Stomach (tissue), 9 donors: ENCODE results near the gene UNC5B. TPM values are rescaled to one million over a fixed set of nuclear protein-coding genes. Genes with fewer than 3 reads are reported as not detected.

ENCODE experiments used
- DNase-seq, 2 donors: peaks; one replicate each; pipeline versions ENCODE4 v3.0.0 to v3.0.0-alpha.2; 2013 to 2019
- H3K27ac ChIP-seq, 5 donors: fragments of 200-600 bp in 4 of 5; sonication (generic) in 4 of 5; one replicate each; pipeline ENCODE4 v1.5.1; 2013 to 2019; ENCODE audit warnings: mild to moderate bottlenecking in 1 of 5, moderate library complexity in 1 of 5
- H3K27me3 ChIP-seq, 3 donors: fragments of 200-600 bp; sonication (generic); one replicate each; pipeline ENCODE4 v1.5.1; 2017 to 2019; ENCODE audit warnings: mixed run types in 1 of 3
- H3K36me3 ChIP-seq, 4 donors: fragments of 200-600 bp; sonication (generic); 1 replicate in 3 of 4; 2 replicates in 1 of 4; pipeline ENCODE4 v1.5.1; 2016 to 2019
- H3K4me1 ChIP-seq, 4 donors: fragments of 200-600 bp; sonication (generic); one replicate each; pipeline ENCODE4 v1.5.1; 2016 to 2019
- H3K4me3 ChIP-seq, 4 donors: fragments of 200-600 bp; sonication (generic) in 3 of 4; one replicate each; pipeline ENCODE4 v1.5.1; 2016 to 2019; ENCODE audit warnings: mild to moderate bottlenecking in 1 of 4
- H3K9me3 ChIP-seq, 4 donors: fragments of 200-600 bp; sonication (generic); one replicate each; pipeline ENCODE4 v1.5.1; 2016 to 2019
- EP300 ChIP-seq: sonication (generic); formaldehyde crosslinking; IDR thresholded peaks from one replicate; pipeline ENCODE4 v1.6.1; 2017; ENCODE audit warnings: antibody characterized with exemption
- POLR2A ChIP-seq, 4 donors: fragments of 450-650 bp; IDR thresholded peaks; one replicate each; pipeline ENCODE4 v1.6.1; 2016; ENCODE audit warnings: antibody characterized with exemption in 4 of 4, control low read depth in 2 of 4, mild to moderate bottlenecking in 1 of 4, moderate library complexity in 1 of 4
- POLR2AphosphoS5 ChIP-seq, 3 donors: sonication (generic); formaldehyde crosslinking; IDR thresholded peaks; one replicate each; pipeline ENCODE4 v1.6.1; 2016; ENCODE audit warnings: antibody characterized with exemption in 3 of 3
- WGBS, 5 donors: extraction: QIAGEN DNeasy Blood & Tissue Kit in 3 of 5; methylation state at CpG; one replicate each; pipeline versions ENCODE4 v1.1.5 to v1.1.7; 2013 to 2018; 5-methylcytosine and 5-hydroxymethylcytosine counted together
- intact Hi-C: fragments of 100-400 bp; cut with DNase I; formaldehyde crosslinking; loops from one replicate; pipeline ENCODE4 v1.15.1; 2023; ENCODE audit warnings: low total_unique reads
- polyA plus RNA-seq, 3 donors: library from polyadenylated mRNA; stranded (reverse); fragments of 200-250 nt; gene quantifications; one replicate each; pipeline ENCODE4 v1.2.3, GENCODE V29; 2013
- total RNA-seq, 5 donors: library from RNA; depleted of rRNA; stranded (reverse); fragments of >200 nt; gene quantifications; one replicate each; pipeline versions ENCODE4 v1.1.0 to v1.2.3, GENCODE V29; 2014 to 2016
- TF ChIP-seq, protein P1 (sequence below), 7 experiments: fragments of 450-650 bp in 4 of 7; fragments of 200-600 bp in 3 of 7; sonication (generic) in 3 of 7; IDR thresholded peaks; one replicate each; pipeline ENCODE4 v1.5.1; 2016 to 2019; ENCODE audit warnings: antibody characterized with exemption in 7 of 7, control low read depth in 2 of 7, mild to moderate bottlenecking in 1 of 7
- donor health status: healthy with polysubstance abuse.
- donor health status: Bipolar disorder and iron deficiency.
- donor health status: healthy.

Gene UNC5B
- total and polyA plus RNA-seq, 8 donors: 1.4 to 42.9 (median 5.7) TPM

DNA sequence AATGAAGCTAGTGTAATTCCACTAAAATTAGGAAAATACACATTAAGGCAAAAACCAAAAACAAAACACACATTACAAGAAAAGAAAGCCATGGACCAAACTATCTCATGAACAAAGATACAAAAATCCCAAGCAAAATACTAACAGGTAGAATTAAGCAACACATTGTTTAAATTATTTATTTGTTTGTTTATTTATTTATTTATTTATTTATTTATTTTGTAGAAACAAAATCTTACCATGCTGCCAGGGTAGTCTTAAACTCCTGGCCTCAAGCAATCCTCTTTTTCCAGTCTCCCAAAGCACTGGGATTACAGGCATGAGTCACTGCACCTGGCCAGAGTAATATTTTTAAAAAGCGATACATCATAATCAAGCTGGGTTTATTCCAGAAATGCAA, 99.8 kb downstream of the UNC5B start:
- Histone ChIP-seq H3K4me1 (peaks cover 4 to 22% (median 13%) of the 10 kb centered on the region in 4 donors), H3K27me3 (no peaks in the 10 kb centered on the region), H3K4me3 (no peak overlapping the region), H3K27ac (peak overlapping the region in 1 of 5 donors; percentile 76), H3K36me3 (no peaks in the 10 kb centered on the region), H3K9me3 (no peaks in the 10 kb centered on the region)
- TF ChIP-seq, protein P1, sequence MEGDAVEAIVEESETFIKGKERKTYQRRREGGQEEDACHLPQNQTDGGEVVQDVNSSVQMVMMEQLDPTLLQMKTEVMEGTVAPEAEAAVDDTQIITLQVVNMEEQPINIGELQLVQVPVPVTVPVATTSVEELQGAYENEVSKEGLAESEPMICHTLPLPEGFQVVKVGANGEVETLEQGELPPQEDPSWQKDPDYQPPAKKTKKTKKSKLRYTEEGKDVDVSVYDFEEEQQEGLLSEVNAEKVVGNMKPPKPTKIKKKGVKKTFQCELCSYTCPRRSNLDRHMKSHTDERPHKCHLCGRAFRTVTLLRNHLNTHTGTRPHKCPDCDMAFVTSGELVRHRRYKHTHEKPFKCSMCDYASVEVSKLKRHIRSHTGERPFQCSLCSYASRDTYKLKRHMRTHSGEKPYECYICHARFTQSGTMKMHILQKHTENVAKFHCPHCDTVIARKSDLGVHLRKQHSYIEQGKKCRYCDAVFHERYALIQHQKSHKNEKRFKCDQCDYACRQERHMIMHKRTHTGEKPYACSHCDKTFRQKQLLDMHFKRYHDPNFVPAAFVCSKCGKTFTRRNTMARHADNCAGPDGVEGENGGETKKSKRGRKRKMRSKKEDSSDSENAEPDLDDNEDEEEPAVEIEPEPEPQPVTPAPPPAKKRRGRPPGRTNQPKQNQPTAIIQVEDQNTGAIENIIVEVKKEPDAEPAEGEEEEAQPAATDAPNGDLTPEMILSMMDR (IDR thresholded peaks at IDR 0.05): no peak
- TF ChIP-seq POLR2AphosphoS5 (IDR thresholded peaks at IDR 0.05) (no peak), POLR2A (IDR thresholded peaks at IDR 0.05) (no peak), EP300 (no peak)
- no peak for DNase-seq
- intact Hi-C loops: loop anchor here (5.0 kb wide), 1 partner anchor 260 kb away; no protein-coding TSS in a partner anchor
- 76 to 80% (median 78%) methylated on average over 1 of the region's 1 CpG for WGBS, 5 donors

DNA sequence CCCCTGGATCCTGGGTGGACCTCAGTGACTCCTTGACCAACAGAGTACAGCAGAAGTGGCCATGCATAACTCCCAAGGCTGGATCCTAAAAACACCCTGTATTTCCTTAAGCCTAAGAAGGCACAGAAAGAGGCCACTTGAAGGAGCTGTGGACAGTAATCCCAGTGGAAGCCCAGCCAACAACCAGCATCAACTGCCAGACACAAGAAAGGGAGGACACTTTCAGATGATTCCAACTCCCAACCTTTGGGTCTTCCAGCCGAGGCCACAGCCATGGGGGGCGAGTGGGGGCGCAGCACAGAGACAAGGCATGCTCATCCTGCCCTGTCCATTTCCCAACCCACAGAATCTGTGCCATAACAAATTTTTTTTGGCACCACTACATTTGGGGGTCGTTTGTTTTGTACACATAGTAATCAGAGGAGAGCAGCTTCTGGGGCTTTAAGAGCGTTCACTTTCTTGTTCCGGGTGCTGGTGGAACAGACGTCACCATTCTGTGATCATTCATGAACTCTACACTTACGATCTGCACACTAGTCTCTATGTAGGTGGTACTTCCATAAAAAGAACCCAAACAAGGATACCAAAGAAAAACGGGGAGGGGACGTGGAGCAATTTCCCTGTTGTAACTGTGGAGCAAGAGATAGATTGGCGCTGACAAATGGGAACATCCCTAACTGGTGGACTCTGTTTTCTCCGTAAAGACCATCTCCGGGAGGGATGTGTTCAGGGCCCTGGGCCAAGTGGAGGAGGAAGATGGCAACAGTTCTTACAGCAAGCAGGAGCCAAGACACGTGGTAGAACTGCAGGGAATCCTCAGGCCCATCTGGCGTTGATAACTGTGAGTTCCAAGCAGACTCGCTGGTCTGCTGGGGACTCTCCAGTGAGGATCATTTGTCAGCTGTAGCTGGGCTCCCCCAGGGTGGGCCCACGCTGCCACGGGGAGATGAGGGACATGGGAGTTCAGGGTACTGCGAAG, 100.7 kb downstream of the UNC5B start:
- intact Hi-C loops: loop anchor here (5.0 kb wide), 1 partner anchor 259 kb away; no protein-coding TSS in a partner anchor
- peaks cover 4 to 22% (median 13%) of the 10 kb centered on the region in 4 donors for H3K4me1 ChIP-seq
- H3K27ac ChIP-seq: peak overlapping the region in 4 of 5 donors; percentile 4 to 76 (median 32)
- TF ChIP-seq EP300 (no peak), POLR2AphosphoS5 (IDR thresholded peaks at IDR 0.05) (peak in 1 of 3 donors; percentile 21)
- no peak overlapping the region for H3K4me3 ChIP-seq
- WGBS, 5 donors: 42 to 55% (median 51%) methylated on average over 18 to 19 of the region's 19 CpGs
- no peaks in the 10 kb centered on the region for H3K9me3 ChIP-seq
- H3K27me3 ChIP-seq: no peaks in the 10 kb centered on the region
- no peaks in the 10 kb centered on the region for H3K36me3 ChIP-seq
- peak in 1 of 2 donors; percentile 91 for DNase-seq

DNA sequence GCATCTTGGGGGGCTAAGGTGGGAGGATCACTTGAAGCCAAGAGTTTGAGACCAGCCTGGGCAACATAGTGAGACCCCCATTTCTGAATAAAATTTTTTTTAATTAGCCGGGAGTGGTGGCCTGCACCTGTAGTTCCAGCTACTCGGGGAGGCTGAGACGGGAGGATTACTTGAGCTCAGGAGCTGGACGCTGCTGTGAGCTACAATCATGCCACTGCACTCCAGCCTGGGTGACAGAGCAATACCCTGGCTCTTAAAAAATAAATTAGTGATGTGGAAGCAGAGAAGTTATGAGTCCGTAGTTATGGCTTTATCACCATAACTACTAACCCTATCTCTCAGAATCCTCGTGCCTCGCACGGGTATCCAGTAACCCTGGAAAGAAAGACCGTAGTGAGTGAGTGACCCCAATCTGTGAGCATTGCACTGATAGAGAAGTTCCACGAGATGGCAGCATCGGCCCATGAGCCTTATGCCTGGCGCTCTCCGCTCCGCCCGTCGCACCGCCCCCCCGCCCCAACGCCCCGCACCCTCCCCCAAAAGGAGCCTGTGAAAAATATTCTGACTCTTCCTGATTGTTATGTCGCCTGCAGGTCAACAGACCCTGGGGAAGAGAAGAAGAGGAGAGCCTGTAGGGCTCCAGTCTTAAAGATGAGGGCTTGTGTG, 101.8 kb downstream of the UNC5B start:
- Histone ChIP-seq H3K9me3 (no peaks in the 10 kb centered on the region), H3K27me3 (no peaks in the 10 kb centered on the region), H3K36me3 (no peaks in the 10 kb centered on the region), H3K27ac (peak overlapping the region in 4 of 5 donors; percentile 4 to 76 (median 32)), H3K4me1 (peaks cover 4 to 28% (median 17%) of the 10 kb centered on the region in 4 donors), H3K4me3 (peak overlapping the region in 1 of 4 donors; percentile 15)
- peak; percentile 49 to 83 for DNase-seq
- no peak for TF ChIP-seq POLR2A (IDR thresholded peaks at IDR 0.05)
- TF ChIP-seq, protein P1 (IDR thresholded peaks at IDR 0.05): peak in 4 of 7 experiments; percentile 46 to 90 (median 74)
- intact Hi-C loops: loop anchor here (5.0 kb wide), 1 partner anchor 258 kb away; no protein-coding TSS in a partner anchor
- WGBS, 5 donors: 7 to 10% (median 9%) methylated on average over 16 to 21 of the region's 21 CpGs

DNA sequence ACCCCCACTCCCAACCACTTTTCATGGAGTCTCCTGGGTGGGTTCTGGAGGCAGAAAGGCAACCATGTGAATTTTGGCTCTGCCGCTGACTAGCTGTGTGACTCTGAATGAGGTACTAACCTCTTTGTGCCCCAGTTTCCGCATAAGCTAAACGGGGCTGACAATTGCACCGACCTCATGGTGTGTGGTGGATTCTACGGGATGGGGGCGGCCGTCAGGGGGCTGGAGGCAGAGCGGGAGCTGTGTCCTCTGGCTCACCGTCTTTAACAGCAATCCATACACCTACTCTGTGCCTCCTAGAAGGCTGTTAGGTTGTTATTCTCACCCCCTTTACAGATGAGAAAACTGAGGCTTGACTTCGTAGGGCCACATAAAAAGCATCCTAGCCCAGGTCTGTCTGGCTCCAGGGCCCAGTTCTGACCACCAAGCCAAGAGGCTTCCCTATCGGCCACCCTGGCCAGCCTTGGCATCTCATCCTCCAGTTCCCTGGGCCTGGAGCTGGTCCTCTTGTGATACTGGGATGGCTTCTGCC, 102.4 kb downstream of the UNC5B start:
- H3K9me3 ChIP-seq: no peaks in the 10 kb centered on the region
- peak overlapping the region in 1 of 4 donors; percentile 15 for H3K4me3 ChIP-seq
- DNase-seq: no peak
- H3K36me3 ChIP-seq: no peaks in the 10 kb centered on the region
- H3K27ac ChIP-seq: no peak overlapping the region
- intact Hi-C loops: loop anchor here (5.0 kb wide), 1 partner anchor 258 kb away; no protein-coding TSS in a partner anchor
- 37 to 68% (median 58%) methylated on average over 10 to 11 of the region's 11 CpGs for WGBS, 5 donors
- peaks cover 6 to 32% (median 20%) of the 10 kb centered on the region in 4 donors for H3K4me1 ChIP-seq
- no peaks in the 10 kb centered on the region for H3K27me3 ChIP-seq
- TF ChIP-seq POLR2AphosphoS5 (IDR thresholded peaks at IDR 0.05) (no peak), EP300 (no peak), POLR2A (IDR thresholded peaks at IDR 0.05) (no peak)
- TF ChIP-seq, protein P1 (IDR thresholded peaks at IDR 0.05): no peak
